HEK293 (cell line): ENCODE measurements around the gene SAMD4B.

ENCODE experiments used
- GFI1B ChIP-seq: fragments of 450-650 bp; formaldehyde crosslinking; IDR thresholded peaks from 2 replicates; pipeline ENCODE4 v1.5.1; 2016; ENCODE audit warnings: missing biosample characterization, missing genetic modification characterization
- HOXA7 ChIP-seq: sonication (generic); formaldehyde crosslinking; IDR thresholded peaks from 2 replicates; pipeline ENCODE4 v1.8.1; 2022; ENCODE audit warnings: missing genetic modification reagents, borderline replicate concordance
- HOXD13 ChIP-seq: sonication (generic); formaldehyde crosslinking; IDR thresholded peaks from 2 replicates; pipeline ENCODE4 v1.8.0; 2022; ENCODE audit warnings: missing genetic modification reagents, borderline replicate concordance
- PRDM6 ChIP-seq: fragments of 450-650 bp; formaldehyde crosslinking; IDR thresholded peaks from 2 replicates; pipeline ENCODE4 v1.5.1; 2017; ENCODE audit warnings: missing biosample characterization, missing genetic modification characterization
- SALL2 ChIP-seq: fragments of 450-650 bp; formaldehyde crosslinking; IDR thresholded peaks from 2 replicates; pipeline ENCODE4 v1.5.0; 2017; ENCODE audit warnings: missing biosample characterization, mild to moderate bottlenecking, missing genetic modification characterization, borderline replicate concordance
- ZBTB26 ChIP-seq: fragments of 450-650 bp; formaldehyde crosslinking; optimal IDR thresholded peaks from 2 replicates; pipeline ENCODE3; 2016; ENCODE audit warnings: missing biosample characterization, mild to moderate bottlenecking, missing genetic modification characterization
- ZBTB44 ChIP-seq: fragments of 450-650 bp; IDR thresholded peaks from 2 replicates; pipeline ENCODE4 v1.5.1; 2018; ENCODE audit warnings: missing biosample characterization, mild to moderate bottlenecking, missing genetic modification characterization
- ZFP41 ChIP-seq: fragments of 450-650 bp; formaldehyde crosslinking; IDR thresholded peaks from 2 replicates; pipeline ENCODE4 v1.5.1; 2016; ENCODE audit warnings: missing biosample characterization, missing genetic modification characterization, borderline replicate concordance
- ZNF121 ChIP-seq: fragments of 450-650 bp; formaldehyde crosslinking; IDR thresholded peaks from 2 replicates; pipeline ENCODE4 v1.5.1; 2016; ENCODE audit warnings: missing biosample characterization, missing genetic modification characterization
- ZNF202 ChIP-seq: fragments of 450-650 bp; formaldehyde crosslinking; IDR thresholded peaks from 2 replicates; pipeline ENCODE4 v1.5.1; 2016; ENCODE audit warnings: missing biosample characterization, missing genetic modification characterization, borderline replicate concordance
- ZNF211 ChIP-seq: fragments of 450-650 bp; formaldehyde crosslinking; IDR thresholded peaks from 2 replicates; pipeline ENCODE4 v1.5.1; 2016; ENCODE audit warnings: low read depth, missing biosample characterization, missing genetic modification characterization
- ZNF223 ChIP-seq: fragments of 450-650 bp; formaldehyde crosslinking; IDR thresholded peaks from 2 replicates; pipeline ENCODE4 v1.5.1; 2016; ENCODE audit warnings: missing biosample characterization, missing genetic modification characterization
- ZNF292 ChIP-seq: fragments of 450-650 bp; formaldehyde crosslinking; IDR thresholded peaks from 2 replicates; pipeline ENCODE4 v1.5.1; 2016; ENCODE audit warnings: low read depth, missing biosample characterization, missing genetic modification characterization, borderline replicate concordance
- ZNF366 ChIP-seq: fragments of 450-650 bp; formaldehyde crosslinking; conservative IDR thresholded peaks from 2 replicates; pipeline ENCODE4 v1.5.1; 2016; ENCODE audit warnings: missing biosample characterization, missing genetic modification characterization
- ZNF37A ChIP-seq: fragments of 450-650 bp; IDR thresholded peaks from 2 replicates; pipeline ENCODE4 v1.5.1; 2018; ENCODE audit warnings: missing biosample characterization, missing genetic modification characterization
- ZNF394 ChIP-seq: fragments of 450-650 bp; formaldehyde crosslinking; IDR thresholded peaks from 2 replicates; pipeline ENCODE4 v1.5.1; 2016; ENCODE audit warnings: missing biosample characterization, missing genetic modification characterization, mild to moderate bottlenecking, moderate library complexity, borderline replicate concordance
- ZNF544 ChIP-seq: fragments of 450-650 bp; formaldehyde crosslinking; IDR thresholded peaks from 2 replicates; pipeline ENCODE4 v1.5.0; 2017; ENCODE audit warnings: missing biosample characterization, missing genetic modification characterization
- ZNF585B ChIP-seq: fragments of 450-650 bp; formaldehyde crosslinking; IDR thresholded peaks from 2 replicates; pipeline ENCODE4 v1.5.1; 2016; ENCODE audit warnings: missing biosample characterization, missing genetic modification characterization
- ZNF626 ChIP-seq: fragments of 450-650 bp; sonication (Bioruptor Pico); formaldehyde crosslinking; IDR thresholded peaks from 2 replicates; pipeline ENCODE4 v1.5.1; 2018; ENCODE audit warnings: missing biosample characterization, missing genetic modification characterization, inconsistent platforms
- ZNF645 ChIP-seq: fragments of 450-650 bp; formaldehyde crosslinking; IDR thresholded peaks from 2 replicates; pipeline ENCODE4; 2016; ENCODE audit warnings: missing biosample characterization, missing genetic modification characterization
- ZNF654 ChIP-seq: fragments of 450-650 bp; formaldehyde crosslinking; IDR thresholded peaks from 2 replicates; pipeline ENCODE4 v1.5.1; 2016; ENCODE audit warnings: low read depth, missing biosample characterization, missing genetic modification characterization
- ZNF670 ChIP-seq: fragments of 450-650 bp; formaldehyde crosslinking; IDR thresholded peaks from 2 replicates; pipeline ENCODE4 v1.5.1; 2016; ENCODE audit warnings: missing biosample characterization, missing genetic modification characterization, low read depth
- TF ChIP-seq, protein P1 (sequence below): fragments of 450-650 bp; formaldehyde crosslinking; IDR thresholded peaks from 2 replicates; pipeline ENCODE4 v1.5.1; 2016; ENCODE audit warnings: missing biosample characterization, missing genetic modification characterization
- TF ChIP-seq, protein P2 (sequence below): fragments of 450-650 bp; formaldehyde crosslinking; IDR thresholded peaks from 2 replicates; pipeline ENCODE4 v1.5.1; 2016; ENCODE audit warnings: missing biosample characterization, missing genetic modification characterization, borderline replicate concordance

The SAMD4B gene

DNA sequence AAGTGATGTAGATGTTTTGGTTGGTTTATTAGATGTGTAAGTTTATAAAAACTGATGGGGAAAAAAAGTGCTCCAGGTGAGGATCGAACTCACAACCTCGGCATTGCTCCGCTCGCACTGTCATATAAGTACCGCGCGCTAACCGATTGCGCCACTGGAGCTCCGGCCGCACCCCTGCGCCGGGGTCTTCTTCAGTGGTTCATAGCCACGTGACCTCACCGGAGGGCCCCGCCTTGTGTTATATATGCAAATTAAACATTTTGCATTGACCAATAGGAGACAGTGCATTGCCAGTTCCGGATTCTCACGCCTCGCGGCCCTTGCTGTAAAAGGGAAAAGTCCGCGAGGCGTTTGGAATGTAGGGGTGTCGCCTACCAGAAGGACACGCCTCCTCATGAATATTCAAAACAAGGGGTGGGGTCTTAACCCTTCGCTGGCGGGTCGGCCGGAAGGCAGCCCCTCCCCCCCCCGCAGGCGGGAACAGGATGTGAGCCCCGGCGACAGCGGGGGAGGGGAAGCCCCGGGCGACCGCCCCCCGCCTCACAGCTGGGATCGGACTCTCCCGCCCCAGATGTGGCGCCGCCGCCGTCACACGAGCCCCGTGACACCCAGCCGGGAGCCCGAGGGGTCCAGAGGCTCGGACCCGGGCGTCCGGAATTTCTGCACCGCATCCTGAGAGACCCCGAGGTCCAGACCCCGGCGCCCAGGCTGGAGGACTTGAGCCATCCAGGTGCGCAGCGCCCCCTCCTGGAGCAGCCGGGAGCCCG is 70.1 kb downstream of the SAMD4B start, which contains the start of gene PLEKHG2 (continued):
- TF ChIP-seq ZBTB26 (tag by site-specific recombination) (peak; percentile 73), ZNF202 (tag by site-specific recombination) (no peak), ZNF645 (no peak), ZFP41 (tag by site-specific recombination) (no peak), ZNF292 (tag by site-specific recombination) (no peak), ZNF585B (no peak), ZBTB44 (tag by site-specific recombination) (peak; percentile 92), ZNF654 (tag by site-specific recombination) (peak; percentile 50), ZNF394 (tag by site-specific recombination) (peak; percentile 94; the same call in 1 of the 2 replicates), GFI1B (tag by site-specific recombination) (peak; percentile 58; the same call in 1 of the 2 replicates), ZNF121 (tag by site-specific recombination) (peak; percentile 97), ZNF223 (no peak), ZNF670 (no peak), SALL2 (tag by site-specific recombination) (peak; percentile 42; the same call in 1 of the 2 replicates), ZNF211 (tag by site-specific recombination) (no peak), HOXA7 (CRISPR knock-in tag) (no peak), ZNF366 (tag by site-specific recombination) (peak; percentile 54; the same call in 1 of the 2 replicates), ZNF626 (tag by site-specific recombination) (no peak; the same call in 1 of the 2 replicates), ZNF37A (no peak; the same call in 1 of the 2 replicates), ZNF544 (tag by site-specific recombination) (no peak), HOXD13 (no peak), PRDM6 (no peak)
- TF ChIP-seq, protein P1, sequence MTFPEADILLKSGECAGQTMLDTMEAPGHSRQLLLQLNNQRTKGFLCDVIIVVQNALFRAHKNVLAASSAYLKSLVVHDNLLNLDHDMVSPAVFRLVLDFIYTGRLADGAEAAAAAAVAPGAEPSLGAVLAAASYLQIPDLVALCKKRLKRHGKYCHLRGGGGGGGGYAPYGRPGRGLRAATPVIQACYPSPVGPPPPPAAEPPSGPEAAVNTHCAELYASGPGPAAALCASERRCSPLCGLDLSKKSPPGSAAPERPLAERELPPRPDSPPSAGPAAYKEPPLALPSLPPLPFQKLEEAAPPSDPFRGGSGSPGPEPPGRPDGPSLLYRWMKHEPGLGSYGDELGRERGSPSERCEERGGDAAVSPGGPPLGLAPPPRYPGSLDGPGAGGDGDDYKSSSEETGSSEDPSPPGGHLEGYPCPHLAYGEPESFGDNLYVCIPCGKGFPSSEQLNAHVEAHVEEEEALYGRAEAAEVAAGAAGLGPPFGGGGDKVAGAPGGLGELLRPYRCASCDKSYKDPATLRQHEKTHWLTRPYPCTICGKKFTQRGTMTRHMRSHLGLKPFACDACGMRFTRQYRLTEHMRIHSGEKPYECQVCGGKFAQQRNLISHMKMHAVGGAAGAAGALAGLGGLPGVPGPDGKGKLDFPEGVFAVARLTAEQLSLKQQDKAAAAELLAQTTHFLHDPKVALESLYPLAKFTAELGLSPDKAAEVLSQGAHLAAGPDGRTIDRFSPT: peak; percentile 52; the same call in 1 of the 2 replicates
- TF ChIP-seq, protein P2, sequence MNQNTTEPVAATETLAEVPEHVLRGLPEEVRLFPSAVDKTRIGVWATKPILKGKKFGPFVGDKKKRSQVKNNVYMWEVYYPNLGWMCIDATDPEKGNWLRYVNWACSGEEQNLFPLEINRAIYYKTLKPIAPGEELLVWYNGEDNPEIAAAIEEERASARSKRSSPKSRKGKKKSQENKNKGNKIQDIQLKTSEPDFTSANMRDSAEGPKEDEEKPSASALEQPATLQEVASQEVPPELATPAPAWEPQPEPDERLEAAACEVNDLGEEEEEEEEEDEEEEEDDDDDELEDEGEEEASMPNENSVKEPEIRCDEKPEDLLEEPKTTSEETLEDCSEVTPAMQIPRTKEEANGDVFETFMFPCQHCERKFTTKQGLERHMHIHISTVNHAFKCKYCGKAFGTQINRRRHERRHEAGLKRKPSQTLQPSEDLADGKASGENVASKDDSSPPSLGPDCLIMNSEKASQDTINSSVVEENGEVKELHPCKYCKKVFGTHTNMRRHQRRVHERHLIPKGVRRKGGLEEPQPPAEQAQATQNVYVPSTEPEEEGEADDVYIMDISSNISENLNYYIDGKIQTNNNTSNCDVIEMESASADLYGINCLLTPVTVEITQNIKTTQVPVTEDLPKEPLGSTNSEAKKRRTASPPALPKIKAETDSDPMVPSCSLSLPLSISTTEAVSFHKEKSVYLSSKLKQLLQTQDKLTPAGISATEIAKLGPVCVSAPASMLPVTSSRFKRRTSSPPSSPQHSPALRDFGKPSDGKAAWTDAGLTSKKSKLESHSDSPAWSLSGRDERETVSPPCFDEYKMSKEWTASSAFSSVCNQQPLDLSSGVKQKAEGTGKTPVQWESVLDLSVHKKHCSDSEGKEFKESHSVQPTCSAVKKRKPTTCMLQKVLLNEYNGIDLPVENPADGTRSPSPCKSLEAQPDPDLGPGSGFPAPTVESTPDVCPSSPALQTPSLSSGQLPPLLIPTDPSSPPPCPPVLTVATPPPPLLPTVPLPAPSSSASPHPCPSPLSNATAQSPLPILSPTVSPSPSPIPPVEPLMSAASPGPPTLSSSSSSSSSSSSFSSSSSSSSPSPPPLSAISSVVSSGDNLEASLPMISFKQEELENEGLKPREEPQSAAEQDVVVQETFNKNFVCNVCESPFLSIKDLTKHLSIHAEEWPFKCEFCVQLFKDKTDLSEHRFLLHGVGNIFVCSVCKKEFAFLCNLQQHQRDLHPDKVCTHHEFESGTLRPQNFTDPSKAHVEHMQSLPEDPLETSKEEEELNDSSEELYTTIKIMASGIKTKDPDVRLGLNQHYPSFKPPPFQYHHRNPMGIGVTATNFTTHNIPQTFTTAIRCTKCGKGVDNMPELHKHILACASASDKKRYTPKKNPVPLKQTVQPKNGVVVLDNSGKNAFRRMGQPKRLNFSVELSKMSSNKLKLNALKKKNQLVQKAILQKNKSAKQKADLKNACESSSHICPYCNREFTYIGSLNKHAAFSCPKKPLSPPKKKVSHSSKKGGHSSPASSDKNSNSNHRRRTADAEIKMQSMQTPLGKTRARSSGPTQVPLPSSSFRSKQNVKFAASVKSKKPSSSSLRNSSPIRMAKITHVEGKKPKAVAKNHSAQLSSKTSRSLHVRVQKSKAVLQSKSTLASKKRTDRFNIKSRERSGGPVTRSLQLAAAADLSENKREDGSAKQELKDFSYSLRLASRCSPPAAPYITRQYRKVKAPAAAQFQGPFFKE: no peak
